Measurements from ENCODE around the gene GALNT12.
A peak's percentile ranks its signal among the peaks of the same experiment; 100 is the strongest.

The GALNT12 gene

GRCh38 chr9:98778251-98778650, 29.2 kb upstream of the GALNT12 start:
- H3K27ac ChIP-seq: no peak overlapping the region
- H3K4me3 ChIP-seq: no peak overlapping the region
- H3K9me3 ChIP-seq: no peaks in the 10 kb centered on the region
- intact Hi-C loops (cut with DNase I; ENCODE audit: low total_unique reads): no loop called here
- H3K4me1 ChIP-seq: no peaks in the 10 kb centered on the region
- TF ChIP-seq CTCF (IDR thresholded peaks at IDR 0.05): no peak
- no peaks in the 10 kb centered on the region for H3K27me3 ChIP-seq
- peaks cover 14 to 31% (median 26%) of the 10 kb centered on the region in 3 donors for H3K36me3 ChIP-seq
- DNase-seq: peak in 1 of 2 donors; percentile 39

- H3K4me3 ChIP-seq: no peak overlapping the region
- no peaks in the 10 kb centered on the region for H3K27me3 ChIP-seq
- intact Hi-C loops (cut with DNase I; ENCODE audit: low total_unique reads): no loop called here
- peak in 1 of 2 donors; percentile 6 for DNase-seq
- H3K36me3 ChIP-seq: peaks cover 14 to 30% (median 19%) of the 10 kb centered on the region in 3 donors
- no peak for TF ChIP-seq CTCF (IDR thresholded peaks at IDR 0.05)
- no peaks in the 10 kb centered on the region for H3K9me3 ChIP-seq
- H3K27ac ChIP-seq: no peak overlapping the region
- no peaks in the 10 kb centered on the region for H3K4me1 ChIP-seq
These were observed 28.5 kb upstream of the GALNT12 start for GRCh38 chr9:98778711-98779530.

GRCh38 chr9:98780059-98780749, 27.3 kb upstream of the GALNT12 start:
- peak in 1 of 2 donors; percentile 48 for DNase-seq

GRCh38 chr9:98781588-98782383, 25.7 kb upstream of the GALNT12 start:
- TF ChIP-seq CTCF (IDR thresholded peaks at IDR 0.05): no peak
- Histone ChIP-seq H3K4me3 (no peak overlapping the region), H3K27me3 (no peaks in the 10 kb centered on the region), H3K4me1 (no peaks in the 10 kb centered on the region), H3K9me3 (no peaks in the 10 kb centered on the region), H3K36me3 (peaks cover 14 to 34% (median 15%) of the 10 kb centered on the region in 3 donors), H3K27ac (no peak overlapping the region)
- no peak for DNase-seq
- intact Hi-C loops (cut with DNase I; ENCODE audit: low total_unique reads): no loop called here

More at GRCh38 chr9:98780059-98780749, 27.3 kb upstream of the GALNT12 start:
- TF ChIP-seq CTCF (IDR thresholded peaks at IDR 0.05): no peak
- intact Hi-C loops (cut with DNase I; ENCODE audit: low total_unique reads): no loop called here
- no peak overlapping the region for H3K4me3 ChIP-seq
- peaks cover 14 to 34% (median 15%) of the 10 kb centered on the region in 3 donors for H3K36me3 ChIP-seq
- no peaks in the 10 kb centered on the region for H3K4me1 ChIP-seq
- H3K9me3 ChIP-seq: no peaks in the 10 kb centered on the region
- no peaks in the 10 kb centered on the region for H3K27me3 ChIP-seq
- no peak overlapping the region for H3K27ac ChIP-seq

- DNase-seq: peak in 1 of 2 donors; percentile 40
- intact Hi-C loops (cut with DNase I; ENCODE audit: low total_unique reads): no loop called here
- Histone ChIP-seq H3K27me3 (no peaks in the 10 kb centered on the region), H3K27ac (no peak overlapping the region), H3K4me3 (no peak overlapping the region), H3K36me3 (peaks cover 10 to 30% (median 15%) of the 10 kb centered on the region in 3 donors), H3K9me3 (no peaks in the 10 kb centered on the region), H3K4me1 (no peaks in the 10 kb centered on the region)
- TF ChIP-seq CTCF (IDR thresholded peaks at IDR 0.05): no peak
These were observed 23.8 kb upstream of the GALNT12 start for GRCh38 chr9:98783518-98784226.
